Osteoblast (primary cell): ENCODE results near the gene AATF. TPM values are rescaled to one million over a fixed set of nuclear protein-coding genes. Genes with fewer than 3 reads are reported as not detected.

Experiments
- DNase-seq: peaks from one replicate; pipeline ENCODE4 v3.0.0; 2011; ENCODE audit warnings: low spot score, mixed read lengths; ENCODE audit not compliant: insufficient read length; ENCODE audit errors: missing footprints
- H2AFZ ChIP-seq: 2 replicates; pipeline ENCODE4 v1.6.0; 2011; ENCODE audit warnings: mild to moderate bottlenecking, low read length
- H3K27ac ChIP-seq: 2 replicates; pipeline ENCODE4 v1.5.1; 2011; ENCODE audit warnings: mild to moderate bottlenecking, low read depth, low read length, moderate library complexity
- H3K27me3 ChIP-seq: 2 replicates; pipeline ENCODE4 v1.6.0; 2012; ENCODE audit warnings: mild to moderate bottlenecking, control low read depth, inconsistent platforms, low read length, moderate library complexity; ENCODE audit not compliant: insufficient read depth
- H3K36me3 ChIP-seq: 2 replicates; pipeline ENCODE4 v1.5.1; 2011; ENCODE audit warnings: mild to moderate bottlenecking, low read length, control low read depth, moderate library complexity; ENCODE audit not compliant: insufficient read depth
- H3K4me1 ChIP-seq: 2 replicates; pipeline ENCODE4 v1.5.1; 2011; ENCODE audit warnings: mild to moderate bottlenecking, low read length, control low read depth, moderate library complexity; ENCODE audit not compliant: insufficient read depth
- H3K4me2 ChIP-seq: 2 replicates; pipeline ENCODE4 v1.6.0; 2011; ENCODE audit warnings: mild to moderate bottlenecking, low read length; ENCODE audit not compliant: insufficient read depth
- H3K4me3 ChIP-seq: fragments of 200-600 bp; sonication (generic); 3 replicates; pipeline ENCODE4 v1.5.1; 2012; ENCODE audit warnings: mild to moderate bottlenecking, low read length, inconsistent platforms; ENCODE audit not compliant: insufficient read depth
- H3K79me2 ChIP-seq: 2 replicates; pipeline ENCODE4 v1.6.0; 2012; ENCODE audit warnings: mild to moderate bottlenecking, low read length, control low read depth, inconsistent platforms; ENCODE audit not compliant: insufficient read depth
- H3K9me3 ChIP-seq: 2 replicates; pipeline ENCODE4 v1.5.1; 2011; ENCODE audit warnings: low read depth, low read length, control low read depth
- H4K20me1 ChIP-seq: 2 replicates; pipeline ENCODE4 v1.6.0; 2012; ENCODE audit warnings: mild to moderate bottlenecking, low read length, control low read depth; ENCODE audit not compliant: insufficient read depth
- CTCF ChIP-seq: IDR thresholded peaks from 2 replicates; pipeline ENCODE4 v1.5.1; 2011; ENCODE audit warnings: mild to moderate bottlenecking, low read depth, low read length, moderate library complexity; ENCODE audit errors: extremely low read depth
- total RNA-seq: library from RNA; depleted of rRNA; stranded (reverse); fragments of >200 nt; gene quantifications from 2 replicates; pipeline ENCODE4 v1.2.3, GENCODE V29; 2012

Gene AATF
- total RNA-seq, 1 donor = 22.4 TPM

- DNase-seq = no peak
- H4K20me1 ChIP-seq = peaks cover 5% of the 10 kb centered on the region
- no peaks in the 10 kb centered on the region for H3K27me3 ChIP-seq
- H3K9me3 ChIP-seq = no peaks in the 10 kb centered on the region
- TF ChIP-seq CTCF = no peak
- H3K4me1 ChIP-seq = no peaks in the 10 kb centered on the region
- no peaks in the 10 kb centered on the region for H3K36me3 ChIP-seq
- H2AFZ ChIP-seq = no peak overlapping the region
- no peak overlapping the region for H3K27ac ChIP-seq
- no peaks in the 10 kb centered on the region for H3K79me2 ChIP-seq
- no peak overlapping the region for H3K4me2 ChIP-seq
- H3K4me3 ChIP-seq = no peak overlapping the region
Measured at GRCh38 chr17:37050920-37051319, 102.2 kb downstream of the AATF start.

GRCh38 chr17:37051381-37051780 lies 102.6 kb downstream of the AATF start:
- TF ChIP-seq CTCF = no peak
- Histone ChIP-seq H3K79me2 (no peaks in the 10 kb centered on the region), H3K27me3 (no peaks in the 10 kb centered on the region)

GRCh38 chr17:37051833-37052232 lies 103.1 kb downstream of the AATF start:
- Histone ChIP-seq H3K27me3 (no peaks in the 10 kb centered on the region), H3K27ac (no peak overlapping the region), H3K9me3 (no peaks in the 10 kb centered on the region), H3K79me2 (no peaks in the 10 kb centered on the region), H3K4me3 (no peak overlapping the region), H3K36me3 (peaks cover 4% of the 10 kb centered on the region), H2AFZ (no peak overlapping the region), H4K20me1 (peaks cover 5% of the 10 kb centered on the region), H3K4me1 (no peaks in the 10 kb centered on the region), H3K4me2 (no peak overlapping the region)
- no peak for DNase-seq
- no peak for TF ChIP-seq CTCF

More at GRCh38 chr17:37051381-37051780, 102.6 kb downstream of the AATF start:
- no peak overlapping the region for H3K4me3 ChIP-seq
- H3K27ac ChIP-seq = no peak overlapping the region
- no peak overlapping the region for H2AFZ ChIP-seq
- peaks cover 5% of the 10 kb centered on the region for H4K20me1 ChIP-seq
- H3K4me1 ChIP-seq = no peaks in the 10 kb centered on the region
- DNase-seq = no peak
- no peak overlapping the region for H3K4me2 ChIP-seq
- H3K36me3 ChIP-seq = no peaks in the 10 kb centered on the region
- no peaks in the 10 kb centered on the region for H3K9me3 ChIP-seq

GRCh38 chr17:37052450-37052849 lies 103.7 kb downstream of the AATF start:
- no peak overlapping the region for H3K4me3 ChIP-seq
- H3K27ac ChIP-seq = no peak overlapping the region
- H2AFZ ChIP-seq = no peak overlapping the region
- no peaks in the 10 kb centered on the region for H3K4me1 ChIP-seq
- no peaks in the 10 kb centered on the region for H3K27me3 ChIP-seq
- DNase-seq = no peak
- peaks cover 7% of the 10 kb centered on the region for H3K36me3 ChIP-seq
- H3K4me2 ChIP-seq = no peak overlapping the region
- no peaks in the 10 kb centered on the region for H3K79me2 ChIP-seq
- peaks cover 5% of the 10 kb centered on the region for H4K20me1 ChIP-seq
- no peak for TF ChIP-seq CTCF
- H3K9me3 ChIP-seq = no peaks in the 10 kb centered on the region
